ENCODE results near the gene ALCAM.
"Not testable (repeated sequence)": the region's sequence is repeated elsewhere in the genome, so short reads cannot be mapped to it uniquely, and the experiment has no call there.

Gene ALCAM

GRCh38 chr3:105594219-105594618, 227.5 kb downstream of the ALCAM start:
- no peak for TF ChIP-seq OSR1 (CRISPR knock-in tag; IDR thresholded peaks at IDR 0.05)
- TF ChIP-seq ZNF70 (CRISPR knock-in tag; IDR thresholded peaks at IDR 0.05): no peak
- no peak for TF ChIP-seq ESRRG (CRISPR knock-in tag; IDR thresholded peaks at IDR 0.05)
- no peak for TF ChIP-seq CSDC2 (CRISPR knock-in tag; IDR thresholded peaks at IDR 0.05)
- TF ChIP-seq BACH2 (CRISPR knock-in tag; IDR thresholded peaks at IDR 0.05; ENCODE audit: borderline replicate concordance): no peak
- TF ChIP-seq TOX (CRISPR knock-in tag; IDR thresholded peaks at IDR 0.05; ENCODE audit: borderline replicate concordance): no peak
- no peak for TF ChIP-seq PPARA (CRISPR knock-in tag; IDR thresholded peaks at IDR 0.05; ENCODE audit: borderline replicate concordance)
- no peak for TF ChIP-seq ZNF8 (CRISPR knock-in tag; IDR thresholded peaks at IDR 0.05)
- TF ChIP-seq GLIS3 (CRISPR knock-in tag; IDR thresholded peaks at IDR 0.05): no peak
- TF ChIP-seq POU6F1 (CRISPR knock-in tag; IDR thresholded peaks at IDR 0.05; ENCODE audit: borderline replicate concordance, low read depth): no peak
- TF ChIP-seq TSHZ2 (CRISPR knock-in tag; IDR thresholded peaks at IDR 0.05): no peak
- no peak for TF ChIP-seq SNAI2 (CRISPR knock-in tag; IDR thresholded peaks at IDR 0.05)
- no peak for TF ChIP-seq CSRNP3 (CRISPR knock-in tag; IDR thresholded peaks at IDR 0.05)
- TF ChIP-seq ZFP30 (CRISPR knock-in tag; IDR thresholded peaks at IDR 0.05): no peak
- no peak for TF ChIP-seq TCF4 (CRISPR knock-in tag; IDR thresholded peaks at IDR 0.05; ENCODE audit: borderline replicate concordance)
- no peak for ATAC-seq

GRCh38 chr3:105598042-105598796, 231.5 kb downstream of the ALCAM start:
- 0 out of 2 replicates have a peak, but pooled peaks have one; percentile 2 for TF ChIP-seq TOX (CRISPR knock-in tag; IDR thresholded peaks at IDR 0.05; ENCODE audit: borderline replicate concordance)
- peak; percentile 45; the same call in 1 of the 2 replicates for TF ChIP-seq ISL1 (CRISPR knock-in tag; IDR thresholded peaks at IDR 0.05)
- no peak for TF ChIP-seq ZFP3 (CRISPR knock-in tag; IDR thresholded peaks at IDR 0.05)
- TF ChIP-seq OSR1 (CRISPR knock-in tag; IDR thresholded peaks at IDR 0.05): 0 out of 2 replicates have a peak, but pooled peaks have one; percentile 18
- ATAC-seq: peak; percentile 88

- no peak for ATAC-seq
- TF ChIP-seq PPARA (CRISPR knock-in tag; IDR thresholded peaks at IDR 0.05; ENCODE audit: borderline replicate concordance) (no peak), CREB5 (CRISPR knock-in tag; IDR thresholded peaks at IDR 0.05; ENCODE audit: low read depth) (no peak), CSDC2 (CRISPR knock-in tag; IDR thresholded peaks at IDR 0.05) (no peak)
Measured at GRCh38 chr3:105599350-105599749, 232.6 kb downstream of the ALCAM start.

- not testable (repeated sequence) for ATAC-seq
Measured at GRCh38 chr3:105601756-105602155, 235.0 kb downstream of the ALCAM start.

- ATAC-seq: not testable (repeated sequence)
Measured at GRCh38 chr3:105602286-105602685, 235.6 kb downstream of the ALCAM start.

GRCh38 chr3:105603516-105603915, 236.8 kb downstream of the ALCAM start:
- not testable (repeated sequence) for ATAC-seq

Measured in SK-N-SH treated with all-trans-retinoic acid at 6 μM for 48 hours (cell line).